Inflammatory macrophage (primary cell): ENCODE results near the gene CD300H.

Source experiments
- DNase-seq, 2 donors: peaks; one replicate each; pipeline ENCODE4 v3.0.0-alpha.2; 2020 to 2022
- total RNA-seq, 18 experiments: gene quantifications; one replicate each; lab custom pipeline; 2026; ENCODE audit warnings: mixed read lengths in 6 of 18, inconsistent platforms in 2 of 18; lab: John Stamatoyannopoulos, UW

The CD300H gene
- total RNA-seq: 0 to 0.33 (median 0) reads per million in 18 experiments

- DNase-seq: peak; percentile 60 to 75
Measured at GRCh38 chr17:74567397-74567796, at the start of gene CD300H. Gene CD300H (minus strand): TSS chr17:74567509.

GRCh38 chr17:74616696-74617095, 49.4 kb upstream of the CD300H start:
- no peak for DNase-seq

DNA sequence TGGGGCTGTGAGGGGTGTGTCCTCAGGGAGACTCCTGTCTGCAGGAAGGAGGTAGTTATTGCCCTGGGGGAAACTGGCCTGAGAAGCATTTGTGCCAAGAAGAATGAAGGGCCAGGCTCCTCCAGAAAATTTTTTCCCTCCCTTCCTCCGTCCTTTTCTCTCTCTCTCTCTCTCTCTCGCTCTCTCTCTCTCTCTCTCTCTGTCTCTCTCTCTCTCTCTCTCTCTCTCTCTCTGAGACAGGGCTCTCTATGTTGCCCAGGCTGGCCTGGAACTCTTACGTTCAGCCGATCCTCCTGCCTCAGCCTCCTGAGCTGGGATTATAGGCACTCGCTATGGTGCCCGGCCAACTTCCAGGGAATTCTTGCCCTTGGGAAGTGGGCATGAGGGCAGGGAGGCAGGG, 44.7 kb upstream of the CD300H start:
- DNase-seq: no peak

- no peak for DNase-seq
Measured at GRCh38 chr17:74610108-74610507, 42.8 kb upstream of the CD300H start.

DNA sequence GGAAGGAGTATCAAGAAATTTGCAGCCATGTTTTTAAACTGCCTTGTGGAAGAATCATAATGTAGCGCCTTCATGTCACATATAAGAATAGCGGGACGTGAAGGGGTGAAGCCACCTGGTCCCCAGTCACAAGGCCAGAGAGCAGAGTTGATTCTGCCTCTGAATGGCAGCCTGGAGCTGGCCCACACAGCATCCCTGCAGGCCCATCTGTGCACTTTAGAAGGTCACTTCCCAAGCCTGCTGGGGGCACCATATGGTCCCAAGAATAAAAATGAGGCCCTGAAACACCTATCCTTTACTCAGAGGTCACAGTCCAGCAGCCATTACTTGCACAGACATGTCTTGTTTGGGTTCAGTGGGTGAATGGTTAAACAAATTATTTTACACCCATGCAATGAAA, 41.2 kb upstream of the CD300H start:
- no peak for DNase-seq

- peak; percentile 47 to 58 for DNase-seq
Measured at GRCh38 chr17:74607221-74607620, 39.9 kb upstream of the CD300H start.

- DNase-seq: no peak
Measured at GRCh38 chr17:74606050-74606449, 38.7 kb upstream of the CD300H start.

DNA sequence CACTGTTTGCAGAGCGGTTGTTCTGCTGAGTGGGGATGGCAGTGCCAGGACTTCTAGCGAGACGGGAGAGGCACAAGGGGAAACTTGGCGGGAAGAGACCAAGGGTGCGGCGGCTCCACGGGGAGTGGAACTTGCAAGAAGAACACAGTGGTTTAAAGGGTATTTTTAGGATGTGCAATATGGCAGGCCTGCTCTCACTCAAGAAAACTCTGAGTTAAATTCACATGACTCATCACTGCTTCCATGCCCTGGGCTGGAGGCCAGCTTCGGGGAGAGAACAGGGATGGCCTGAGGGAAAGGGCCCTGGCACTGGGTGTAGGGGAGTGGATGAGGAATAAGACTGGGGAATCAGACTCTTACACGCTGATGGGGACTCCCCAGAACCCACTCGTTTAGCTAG, 38.1 kb upstream of the CD300H start:
- DNase-seq: peak in 1 of 2 donors; percentile 38

- no peak for DNase-seq
Measured at GRCh38 chr17:74604761-74605160, 37.5 kb upstream of the CD300H start.

DNA sequence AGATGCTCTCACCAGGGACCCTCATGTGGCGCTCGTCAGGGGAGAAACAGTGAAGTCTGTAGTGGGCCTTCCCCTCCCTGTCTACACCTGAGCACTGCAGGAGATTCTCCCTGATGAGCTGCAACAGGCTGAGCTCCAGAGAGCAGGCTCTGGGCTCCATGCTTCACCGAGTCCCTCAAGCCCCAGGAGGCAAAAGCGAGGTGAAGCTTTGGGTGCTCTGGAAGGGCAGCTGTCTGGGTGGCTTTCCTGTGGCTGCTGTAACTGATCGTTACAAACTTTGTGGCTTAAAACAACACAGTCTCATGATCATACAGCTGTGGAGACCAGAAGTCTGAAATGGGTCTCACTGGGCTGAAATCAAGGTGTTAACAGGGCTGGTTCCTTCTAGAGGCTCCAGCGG, 36.9 kb upstream of the CD300H start:
- no peak for DNase-seq

DNA sequence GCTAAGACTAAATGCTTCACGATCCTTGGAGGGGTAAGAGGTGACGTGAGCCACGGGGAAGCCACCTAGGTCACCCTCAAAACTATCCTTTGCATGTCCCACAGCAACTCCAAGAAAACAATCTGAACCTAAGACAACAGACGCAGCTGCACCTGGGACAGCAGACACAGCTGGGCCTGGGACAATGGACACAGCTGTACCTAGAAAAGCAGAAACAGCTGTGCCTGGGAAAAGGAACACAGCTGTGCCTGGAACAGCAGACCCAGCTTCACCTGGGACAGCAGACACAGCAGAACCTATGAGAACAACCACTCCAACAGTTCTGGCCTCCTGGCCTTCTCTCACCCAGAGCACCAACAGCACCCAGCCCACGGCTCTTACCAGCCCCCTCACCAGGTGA, 36.4 kb upstream of the CD300H start:
- DNase-seq: no peak

GRCh38 chr17:74603037-74603635, 35.8 kb upstream of the CD300H start:
- DNase-seq: peak; percentile 56 to 72

DNA sequence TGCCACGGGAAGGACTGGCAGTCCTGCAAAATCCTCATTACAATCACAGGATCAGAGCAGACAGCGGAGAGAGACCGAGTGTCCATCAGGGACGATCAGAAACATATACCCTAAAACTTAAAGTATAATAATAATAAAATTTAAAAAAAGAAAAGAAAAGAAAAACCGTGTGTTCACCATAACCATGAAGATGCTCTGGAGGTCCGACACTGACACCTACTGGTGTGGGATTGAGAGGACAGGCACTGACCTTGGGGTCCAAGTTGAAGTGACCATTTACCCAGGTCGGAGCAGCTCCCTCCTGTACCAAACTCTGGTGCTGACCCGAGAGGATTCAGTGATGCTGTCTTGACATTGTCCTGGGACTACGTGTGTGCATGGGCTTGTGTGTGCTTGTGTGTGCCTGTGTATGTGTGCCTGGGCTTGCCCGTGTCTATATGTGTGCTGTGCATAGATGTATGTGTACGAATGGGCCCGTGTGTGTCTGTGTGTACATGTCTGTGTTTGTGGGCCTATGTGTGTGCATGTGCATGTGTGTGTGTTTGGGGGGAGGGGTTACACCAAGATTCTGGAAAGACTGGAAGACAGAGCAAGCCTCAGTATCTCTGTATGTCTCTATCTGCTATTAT, 34.7 kb upstream of the CD300H start:
- DNase-seq: peak; percentile 67 to 71

GRCh38 chr17:74599448-74599939, 32.2 kb upstream of the CD300H start:
- peak; percentile 80 to 96 for DNase-seq

- DNase-seq: peak in 1 of 2 donors; percentile 28
Measured at GRCh38 chr17:74599023-74599399, 31.7 kb upstream of the CD300H start.

- no peak for DNase-seq
Measured at GRCh38 chr17:74598346-74599022, 31.2 kb upstream of the CD300H start.

GRCh38 chr17:74597069-74597790, 29.9 kb upstream of the CD300H start:
- no peak for DNase-seq

- peak; percentile 44 to 47 for DNase-seq
Measured at GRCh38 chr17:74595037-74595750, 27.9 kb upstream of the CD300H start.

- DNase-seq: no peak
Measured at GRCh38 chr17:74592087-74592990, 25.0 kb upstream of the CD300H start, which contains the start of gene CD300LD. Gene CD300LD (minus strand): TSS chr17:74592283. CDS start chr17:74592202, 81 bp downstream.

DNA sequence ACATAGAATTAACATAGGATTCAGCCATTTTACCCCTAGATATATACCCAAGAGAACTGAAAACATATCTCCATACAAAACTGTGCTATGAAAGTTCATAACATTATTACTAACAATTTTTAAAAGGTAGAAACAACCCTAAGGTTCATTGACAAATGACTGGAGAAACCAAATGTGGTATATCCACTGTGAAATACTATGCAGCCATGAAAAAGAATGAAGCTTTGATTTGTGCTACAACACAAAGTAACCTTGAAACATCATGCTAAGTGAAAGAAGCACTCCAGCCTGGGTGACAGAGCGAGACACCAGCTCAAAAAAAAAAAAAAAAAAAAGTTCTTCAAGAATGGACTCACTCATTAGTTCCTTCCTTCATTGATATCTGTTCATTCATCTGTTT, 24.2 kb upstream of the CD300H start:
- DNase-seq: no peak

GRCh38 chr17:74585711-74586110, 18.4 kb upstream of the CD300H start:
- no peak for DNase-seq
